HG02943 (cell line): ENCODE measurements around the gene CAPN12.

Experiments
- ATAC-seq: cut with Tn5 transposase; IDR thresholded peaks from one replicate; pipeline ENCODE4 v1.9.1; 2021; ENCODE audit warnings: mild to moderate bottlenecking, low read depth, moderate library complexity; ENCODE audit not compliant: unreplicated experiment

Gene CAPN12

DNA sequence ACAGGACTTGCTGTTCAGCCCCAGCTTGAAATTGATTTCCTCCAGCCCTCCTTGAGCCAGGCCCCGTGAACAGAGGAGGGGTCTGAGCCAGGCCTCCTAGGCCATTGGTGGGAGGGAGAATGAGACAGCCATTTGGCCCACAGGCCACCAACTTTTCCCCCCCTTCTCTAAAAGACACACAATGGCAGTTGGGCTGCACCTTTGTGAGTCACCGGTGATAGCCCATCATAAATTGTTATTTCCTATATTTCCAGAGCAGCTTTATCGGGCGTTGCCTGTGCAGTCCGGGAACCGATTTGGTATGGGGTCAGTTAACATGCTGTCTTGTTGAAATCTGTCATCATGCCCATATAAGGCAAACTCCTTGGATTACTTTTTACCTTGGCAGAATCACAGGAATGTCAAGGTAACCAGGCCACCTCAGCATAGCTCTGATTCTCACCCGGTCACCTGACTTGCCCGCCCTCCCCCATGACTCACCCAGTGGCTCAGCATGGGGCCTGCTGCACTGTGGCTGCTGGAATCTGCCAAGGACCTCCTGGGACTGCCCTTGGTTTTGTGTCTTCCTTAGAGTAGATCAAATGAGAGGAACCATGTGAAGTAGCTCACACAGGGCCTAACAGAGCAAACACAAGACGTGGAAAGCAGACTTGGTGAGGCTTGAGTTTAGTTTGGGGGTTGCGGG lies 60.7 kb downstream of the CAPN12 start:
- no peak for ATAC-seq

DNA sequence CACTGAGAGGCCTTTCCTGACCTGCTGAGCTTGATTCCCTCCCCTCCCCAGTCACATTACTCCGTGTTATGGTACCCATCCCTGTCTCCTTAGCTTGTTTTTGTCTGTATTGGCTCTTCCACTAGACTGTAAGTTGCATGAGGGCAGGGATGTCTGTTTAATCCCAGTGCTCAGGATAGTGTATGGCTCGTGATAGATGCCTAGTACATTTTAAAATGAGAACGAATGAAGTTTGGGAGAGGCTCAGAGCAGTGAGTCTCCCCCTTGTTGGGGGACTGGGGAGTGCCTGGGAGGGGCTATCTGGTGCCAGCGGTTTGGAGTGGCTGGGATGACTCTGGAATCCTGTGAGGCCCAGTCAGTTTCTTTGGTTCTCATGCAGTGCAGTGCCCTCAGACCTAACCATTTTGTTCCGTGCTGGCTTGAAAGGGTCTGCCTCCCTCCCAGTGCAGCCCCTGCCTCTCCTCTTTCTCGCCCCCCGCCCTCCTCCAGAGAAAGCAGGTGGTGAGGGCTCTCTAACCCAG lies 61.3 kb downstream of the CAPN12 start:
- ATAC-seq: no peak

DNA sequence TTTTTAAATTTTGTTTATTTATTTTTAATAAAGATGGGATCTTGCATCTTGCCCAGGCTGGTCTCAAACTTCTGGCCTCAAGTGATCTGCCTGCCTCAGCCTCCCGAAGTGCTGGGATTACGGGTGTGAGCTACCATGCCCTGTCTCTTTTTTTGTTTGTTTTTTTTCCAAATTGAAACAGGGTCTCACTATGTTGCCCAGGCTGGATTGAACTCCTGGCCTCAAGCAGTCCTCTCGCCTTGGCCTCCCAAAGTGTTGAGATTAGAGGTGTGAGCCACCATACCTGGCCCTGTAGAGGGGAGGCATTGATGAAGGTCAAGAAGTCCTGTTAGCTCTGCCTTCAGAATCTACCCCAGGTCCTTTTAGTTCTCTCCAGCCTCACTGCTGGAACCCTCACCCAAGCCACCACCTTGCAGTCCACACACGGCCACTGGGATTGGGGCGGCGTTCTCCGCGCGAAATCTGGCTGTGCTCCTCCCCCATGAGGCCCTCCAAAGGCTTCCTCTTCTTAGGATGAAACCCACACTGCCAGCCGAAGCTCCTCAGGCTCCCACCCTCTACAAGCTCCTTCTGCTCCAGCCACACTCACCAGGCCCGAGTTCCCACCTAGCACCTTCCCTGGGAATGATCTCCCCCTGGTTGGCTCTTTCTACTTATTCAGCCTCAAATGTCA lies 61.9 kb downstream of the CAPN12 start:
- no peak for ATAC-seq
